H1 (cell line): ENCODE results near the gene SPDYE6. TPM values are rescaled to one million over a fixed set of nuclear protein-coding genes. Genes with fewer than 3 reads are reported as not detected.

ENCODE experiments used
- CTCF ChIA-PET: fragments of 300-600 bp; sonication (Branson Sonifier 250); formaldehyde crosslinking; loops from one replicate; lab custom pipeline; 2021; ENCODE audit not compliant: partially characterized antibody; lab: Charles Lee
- POLR2A ChIA-PET: fragments of 300-600 bp; sonication (Branson Sonifier 250); formaldehyde crosslinking; loops from one replicate; lab custom pipeline; 2021; ENCODE audit warnings: inconsistent platforms; ENCODE audit not compliant: partially characterized antibody; lab: Charles Lee
- DNase-seq, 2 experiments: peaks; one replicate each; pipeline versions ENCODE4 v3.0.0 to v3.0.0-alpha.2; 2010 to 2022; ENCODE audit warnings: low spot score in 2 of 2, low read depth in 1 of 2, mixed read lengths in 1 of 2
- FAIRE-seq: peaks from 2 replicates; lab custom pipeline; 2011; peaks lifted over from hg19 to GRCh38; lab: Jason Lieb, UNC
- H2AFZ ChIP-seq: 2 replicates; pipeline ENCODE4 v1.8.1; 2012; ENCODE audit warnings: low read length, inconsistent platforms
- H2AK5ac ChIP-seq: 2 replicates; pipeline ENCODE4 v1.6.1; 2013; ENCODE audit warnings: low read depth, low read length
- H2BK120ac ChIP-seq: replicated peaks from 2 replicates; pipeline ENCODE3; 2013; ENCODE audit warnings: low read depth, low read length, inconsistent platforms
- H2BK12ac ChIP-seq: 2 replicates; pipeline ENCODE4 v1.6.1; 2013; ENCODE audit warnings: low read depth, low read length
- H2BK15ac ChIP-seq: 2 replicates; pipeline ENCODE4 v1.6.1; 2013; ENCODE audit warnings: low read length
- H2BK20ac ChIP-seq: 2 replicates; pipeline ENCODE4 v1.6.1; 2013; ENCODE audit warnings: low read length
- H2BK5ac ChIP-seq: 2 replicates; pipeline ENCODE4 v1.6.1; 2013; ENCODE audit warnings: low read depth, low read length
- H3K14ac ChIP-seq: 2 replicates; pipeline ENCODE4 v1.6.1; 2013; ENCODE audit warnings: inconsistent platforms; ENCODE audit not compliant: insufficient read length
- H3K18ac ChIP-seq: 2 replicates; pipeline ENCODE4 v1.6.1; 2013; ENCODE audit warnings: low read length; ENCODE audit errors: extremely low read depth
- H3K23ac ChIP-seq: 2 replicates; pipeline ENCODE4 v1.6.1; 2013; ENCODE audit warnings: inconsistent platforms; ENCODE audit not compliant: insufficient read length
- H3K23me2 ChIP-seq: 2 replicates; pipeline ENCODE4 v1.6.1; 2013; ENCODE audit warnings: low read depth, low read length
- H3K27ac ChIP-seq: 2 replicates; pipeline ENCODE4 v1.6.1; 2011; ENCODE audit warnings: low read depth, low read length, inconsistent platforms
- H3K27me3 ChIP-seq, 4 experiments: replicated peaks in 1 of 4; 1 replicate in 1 of 4; 2 replicates in 3 of 4; pipeline versions ENCODE4 v1.6.1 to v1.8.1; 2011 to 2013; ENCODE audit warnings: low read length in 3 of 4, mild to moderate bottlenecking in 3 of 4, inconsistent platforms in 2 of 4, mixed read lengths in 2 of 4, moderate library complexity in 1 of 4; ENCODE audit not compliant: control insufficient read depth in 3 of 4, insufficient read depth in 3 of 4; ENCODE audit errors: extremely low read depth in 1 of 4
- H3K36me3 ChIP-seq, 4 experiments: 2 replicates each; pipeline versions ENCODE4 v1.6.1 to v1.8.1; 2011 to 2013; ENCODE audit warnings: mild to moderate bottlenecking in 4 of 4, low read length in 3 of 4, moderate library complexity in 2 of 4, control low read depth in 1 of 4, inconsistent platforms in 1 of 4; ENCODE audit not compliant: insufficient read depth in 4 of 4, control insufficient read depth in 2 of 4
- H3K4ac ChIP-seq: replicated peaks from 2 replicates; pipeline ENCODE3; 2013; ENCODE audit warnings: low read length, low read depth, mixed read lengths, inconsistent platforms; ENCODE audit not compliant: insufficient read length
- H3K4me1 ChIP-seq, 4 experiments: replicated peaks in 1 of 4; 1 replicate in 1 of 4; 2 replicates in 3 of 4; pipeline versions ENCODE4 v1.6.1 to v1.8.1; 2011 to 2013; ENCODE audit warnings: low read length in 3 of 4, inconsistent platforms in 2 of 4, mixed read lengths in 1 of 4; ENCODE audit not compliant: insufficient read depth in 4 of 4, control insufficient read depth in 3 of 4
- H3K4me2 ChIP-seq, 2 experiments: 2 replicates each; pipeline versions ENCODE4 v1.6.1 to v1.8.1; 2011 to 2013; ENCODE audit warnings: low read depth in 2 of 2, low read length in 2 of 2, control low read depth in 1 of 2, inconsistent platforms in 1 of 2, mild to moderate bottlenecking in 1 of 2; ENCODE audit not compliant: insufficient read depth in 1 of 2
- H3K4me3 ChIP-seq, 4 experiments: fragments of 200-600, 300-600 bp in 1 of 4; sonication (generic), shearing (Covaris generic), sonication (Bioruptor Twin) in 1 of 4; 2 replicates each; pipeline versions ENCODE4 v1.5.1 to v1.8.1; 2011 to 2016; ENCODE audit warnings: low read length in 4 of 4, low read depth in 3 of 4, control low read depth in 2 of 4, inconsistent platforms in 2 of 4, mild to moderate bottlenecking in 2 of 4, mixed read lengths in 1 of 4, moderate library complexity in 1 of 4; ENCODE audit not compliant: insufficient read depth in 2 of 4; ENCODE audit errors: extremely low read depth in 1 of 4
- H3K56ac ChIP-seq: replicated peaks from 2 replicates; pipeline ENCODE3; 2013; ENCODE audit warnings: low read depth, mild to moderate bottlenecking, mixed read lengths, low read length, inconsistent platforms; ENCODE audit not compliant: insufficient read length
- H3K79me1 ChIP-seq: 2 replicates; pipeline ENCODE4 v1.6.1; 2013; ENCODE audit warnings: low read depth, low read length, control low read depth
- H3K79me2 ChIP-seq, 2 experiments: 2 replicates each; pipeline versions ENCODE4 v1.6.1 to v1.8.1; 2012 to 2013; ENCODE audit warnings: low read length in 2 of 2, mild to moderate bottlenecking in 2 of 2, inconsistent platforms in 1 of 2; ENCODE audit not compliant: insufficient read depth in 2 of 2, control insufficient read depth in 1 of 2
- H3K9ac ChIP-seq, 4 experiments: replicated peaks in 1 of 4; 1 replicate in 1 of 4; 2 replicates in 3 of 4; pipeline versions ENCODE4 v1.6.1 to v1.8.1; 2011 to 2013; ENCODE audit warnings: low read depth in 3 of 4, low read length in 3 of 4, control low read depth in 2 of 4, mild to moderate bottlenecking in 2 of 4, moderate library complexity in 2 of 4, inconsistent platforms in 1 of 4; ENCODE audit errors: extremely low read depth in 1 of 4
- H3K9me3 ChIP-seq, 2 experiments: 2 replicates each; pipeline versions ENCODE4 v1.6.1 to v1.8.1; 2012 to 2013; ENCODE audit warnings: mild to moderate bottlenecking in 2 of 2, moderate library complexity in 2 of 2, control low read depth in 1 of 2, inconsistent platforms in 1 of 2, low read depth in 1 of 2, low read length in 1 of 2, mixed read lengths in 1 of 2; ENCODE audit not compliant: insufficient read depth in 2 of 2
- H4K20me1 ChIP-seq, 2 experiments: replicated peaks in 1 of 2; 2 replicates each; pipeline versions ENCODE3 to v1.8.1; 2011 to 2013; ENCODE audit warnings: inconsistent platforms in 2 of 2, low read length in 2 of 2, mild to moderate bottlenecking in 1 of 2; ENCODE audit not compliant: insufficient read depth in 2 of 2, control insufficient read depth in 1 of 2
- H4K5ac ChIP-seq: 2 replicates; pipeline ENCODE4 v1.6.1; 2013; ENCODE audit warnings: low read length, low read depth, mixed read lengths, inconsistent platforms; ENCODE audit not compliant: insufficient read length
- H4K8ac ChIP-seq: 2 replicates; pipeline ENCODE4 v1.8.0; 2013; ENCODE audit warnings: mild to moderate bottlenecking, moderate library complexity, low read length, inconsistent platforms; ENCODE audit not compliant: insufficient read depth; ENCODE audit errors: extremely low read depth
- H4K91ac ChIP-seq: replicated peaks from 2 replicates; pipeline ENCODE3; 2013; ENCODE audit warnings: low read length, mixed read lengths, inconsistent platforms; ENCODE audit not compliant: insufficient read length
- BRCA1 ChIP-seq: IDR thresholded peaks from 2 replicates; pipeline ENCODE4 v1.6.1; 2012; ENCODE audit warnings: low read depth, low read length, improper control_type of control experiment
- EGR1 ChIP-seq: IDR thresholded peaks from 2 replicates; pipeline ENCODE4 v1.6.1; 2011; ENCODE audit warnings: low read depth, low read length, borderline replicate concordance
- EZH2 ChIP-seq: fragments of 200-600 bp; sonication (generic); IDR thresholded peaks from 2 replicates; pipeline ENCODE4 v1.7.1; 2012; ENCODE audit warnings: low read depth, mild to moderate bottlenecking, moderate library complexity, low read length, inconsistent platforms; ENCODE audit not compliant: severe bottlenecking
- FOSL1 ChIP-seq: IDR thresholded peaks from 2 replicates; pipeline ENCODE4 v1.6.1; 2011; ENCODE audit warnings: mild to moderate bottlenecking, low read depth, low read length, moderate library complexity; ENCODE audit not compliant: insufficient read depth
- HDAC2 ChIP-seq, 2 experiments: fragments of 300-600 bp in 1 of 2; sonication (generic) in 1 of 2; IDR thresholded peaks; 2 replicates each; pipeline ENCODE4 v1.6.1; 2011 to 2012; ENCODE audit warnings: low read depth in 2 of 2, low read length in 2 of 2, mild to moderate bottlenecking in 2 of 2, moderate library complexity in 2 of 2, borderline replicate concordance in 1 of 2, inconsistent platforms in 1 of 2
- HDAC6 ChIP-seq: IDR thresholded peaks from one replicate; pipeline ENCODE4 v1.7.1; 2012; ENCODE audit warnings: low read depth, mild to moderate bottlenecking, inconsistent platforms, low read length, moderate library complexity
- JUND ChIP-seq: IDR thresholded peaks from 2 replicates; pipeline ENCODE4 v1.6.1; 2011; ENCODE audit warnings: mild to moderate bottlenecking, improper control_type of control experiment, low read length
- SAP30 ChIP-seq: fragments of 300-600 bp; sonication (generic); IDR thresholded peaks from 2 replicates; pipeline ENCODE4 v1.7.1; 2012; ENCODE audit warnings: low read length, moderate library complexity, mild to moderate bottlenecking, inconsistent platforms; ENCODE audit not compliant: insufficient read depth, insufficient replicate concordance
- SIX5 ChIP-seq: IDR thresholded peaks from 2 replicates; pipeline ENCODE4 v1.6.1; 2011; ENCODE audit warnings: mild to moderate bottlenecking, low read depth, low read length
- SP1 ChIP-seq: IDR thresholded peaks from 2 replicates; pipeline ENCODE4 v1.6.1; 2011; ENCODE audit warnings: low read depth, low read length
- SP4 ChIP-seq: IDR thresholded peaks from 2 replicates; pipeline ENCODE4 v1.6.1; 2012; ENCODE audit warnings: low read length, inconsistent platforms
- TBP ChIP-seq: IDR thresholded peaks from 2 replicates; pipeline ENCODE4 v1.6.1; 2011; ENCODE audit warnings: low read depth, low read length, improper control_type of control experiment
- ZNF274 ChIP-seq: IDR thresholded peaks from 2 replicates; pipeline ENCODE4 v1.7.0; 2012; ENCODE audit warnings: low read length, borderline replicate concordance; ENCODE audit errors: extremely low read depth
- WGBS, 2 experiments: shearing (Covaris generic) in 1 of 2; methylation state at CpG; one replicate each; pipeline versions ENCODE4 v1.1.6 to v1.1.7; 2013 to 2015; ENCODE audit warnings: low lambda C conversion rate in 2 of 2, mixed read lengths in 2 of 2, inconsistent platforms in 1 of 2, low coverage in 1 of 2, missing lambda C conversion rate in 1 of 2; ENCODE audit not compliant: insufficient replicate concordance in 2 of 2, insufficient coverage in 1 of 2, insufficient read length in 1 of 2; ENCODE audit errors: extremely low coverage in 1 of 2, missing lambda C conversion rate in 1 of 2; 5-methylcytosine and 5-hydroxymethylcytosine counted together
- polyA plus RNA-seq, 7 experiments: library from polyadenylated mRNA; depleted of rRNA in 3 of 7; stranded (reverse) in 5 of 7; unstranded in 2 of 7; fragments of >200 nt in 5 of 7; fragments of 200-250 nt in 2 of 7; gene quantifications; 1 replicate in 5 of 7; 2 replicates in 1 of 7; 4 replicates in 1 of 7; pipeline versions ENCODE4 v1.2.1 to v1.2.3, GENCODE V29; 2011 to 2013; ENCODE audit warnings: missing spikeins in 2 of 7, mixed read lengths in 2 of 7
- total RNA-seq: library from RNA; stranded (reverse); fragmentation: NEBNext Ultra II Directional; extraction: Animal tissue kit (Norgen Biotek cat#: 25700); gene quantifications from 2 replicates; pipeline ENCODE4 v1.2.1, GENCODE V29; 2021

Gene SPDYE6
- total and polyA plus RNA-seq, 2 of the 8 experiments (the other 6 are each of a cell fraction or from before 2014, with no cell fraction given), result not detected

DNA sequence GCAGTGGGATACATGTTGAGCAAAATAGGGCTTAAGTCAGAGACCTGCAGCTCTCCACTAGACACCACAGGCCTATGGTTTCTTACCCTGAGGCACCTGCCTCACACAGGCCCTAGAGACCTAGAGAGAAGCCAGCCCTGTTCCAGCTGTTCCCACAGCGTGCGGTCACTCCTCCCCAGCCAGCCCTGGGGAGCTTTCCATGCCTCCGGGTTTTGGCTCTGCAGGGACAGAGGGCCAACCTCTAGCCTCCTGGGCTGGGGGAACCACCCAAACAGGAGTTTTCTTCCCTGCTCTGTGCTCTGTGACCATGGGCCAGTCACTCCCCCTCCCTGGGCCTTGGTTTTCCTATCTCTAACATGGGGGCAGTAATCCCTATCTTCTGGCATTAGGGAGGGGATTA lies 36.6 kb downstream of the SPDYE6 start:
- Histone ChIP-seq H3K23me2 (peaks cover 5% of the 10 kb centered on the region), H2BK12ac (no peak overlapping the region)
- POLR2A ChIA-PET, result interaction anchor here (1.0 to 1.5 kb wide), 2 partner anchors 16 to 153 kb away, joined by 3 to 4 read pairs; no protein-coding TSS in a partner anchor

More for the DNA sequence above, 36.6 kb downstream of the SPDYE6 start:
- FAIRE-seq (no peak), DNase-seq (no peak)
- Histone ChIP-seq H3K9me3 (no peaks in the 10 kb centered on the region), H3K36me3 (no peaks in the 10 kb centered on the region; a peak in 1 of 8 replicates), H3K14ac (no peak overlapping the region), H4K91ac (no peak overlapping the region), H2BK15ac (no peak overlapping the region), H3K4me1 (peaks cover 4 to 12% (median 8%) of the 10 kb centered on the region in 4 experiments; a peak in 6 of 7 replicates), H2AFZ (no peak overlapping the region), H2BK120ac (no peak overlapping the region), H3K56ac (no peak overlapping the region), H3K79me1 (no peaks in the 10 kb centered on the region), H3K4me3 (no peak overlapping the region), H4K5ac (no peak overlapping the region), H2AK5ac (no peak overlapping the region), H3K27ac (no peak overlapping the region), H2BK20ac (no peak overlapping the region), H4K20me1 (peaks cover 0 to 7% of the 10 kb centered on the region in 2 experiments), H3K23ac (no peak overlapping the region), H3K79me2 (no peaks in the 10 kb centered on the region), H3K4me2 (no peak overlapping the region), H4K8ac (no peak overlapping the region), H3K18ac (no peak overlapping the region), H2BK5ac (no peak overlapping the region), H3K9ac (no peak overlapping the region), H3K27me3 (peaks cover 0 to 2% (median 0%) of the 10 kb centered on the region in 4 experiments; a peak in 3 of 7 replicates), H3K4ac (no peak overlapping the region)
- TF ChIP-seq HDAC2 (IDR thresholded peaks at IDR 0.05; ENCODE audit: borderline replicate concordance in 1 of 2, low read depth in 2 of 2, low read length in 2 of 2) (no peak), SIX5 (no peak), HDAC6 (no peak), SAP30 (no peak), SP4 (no peak), EZH2 (no peak), TBP (no peak), FOSL1 (no peak), EGR1 (no peak), ZNF274 (no peak), JUND (no peak), SP1 (no peak), BRCA1 (no peak)
- CTCF ChIA-PET, result interaction anchor here (0.9 to 8.6 kb wide), 7 partner anchors 11 to 96 kb away, joined by 3 to 134 read pairs (median 10); no protein-coding TSS in a partner anchor
- 100% methylated on average over 3 of the region's 3 CpGs; no CpG with 5 or more reads in 1 of the 2 experiments for WGBS, 2 experiments
